ENCODE measurements around the gene FGFRL1. TPM values are rescaled to one million over a fixed set of nuclear protein-coding genes. Genes with fewer than 3 reads are reported as not detected.

FGFRL1 gene
- total and polyA plus RNA-seq, 2 of the 13 experiments (the other 11 are each of a cell fraction or from before 2014, with no cell fraction given): 19.1 to 30.6 TPM

GRCh38 chr4:978957-979701 lies 32.3 kb upstream of the FGFRL1 start (continued):
- TF ChIP-seq, protein P1, sequence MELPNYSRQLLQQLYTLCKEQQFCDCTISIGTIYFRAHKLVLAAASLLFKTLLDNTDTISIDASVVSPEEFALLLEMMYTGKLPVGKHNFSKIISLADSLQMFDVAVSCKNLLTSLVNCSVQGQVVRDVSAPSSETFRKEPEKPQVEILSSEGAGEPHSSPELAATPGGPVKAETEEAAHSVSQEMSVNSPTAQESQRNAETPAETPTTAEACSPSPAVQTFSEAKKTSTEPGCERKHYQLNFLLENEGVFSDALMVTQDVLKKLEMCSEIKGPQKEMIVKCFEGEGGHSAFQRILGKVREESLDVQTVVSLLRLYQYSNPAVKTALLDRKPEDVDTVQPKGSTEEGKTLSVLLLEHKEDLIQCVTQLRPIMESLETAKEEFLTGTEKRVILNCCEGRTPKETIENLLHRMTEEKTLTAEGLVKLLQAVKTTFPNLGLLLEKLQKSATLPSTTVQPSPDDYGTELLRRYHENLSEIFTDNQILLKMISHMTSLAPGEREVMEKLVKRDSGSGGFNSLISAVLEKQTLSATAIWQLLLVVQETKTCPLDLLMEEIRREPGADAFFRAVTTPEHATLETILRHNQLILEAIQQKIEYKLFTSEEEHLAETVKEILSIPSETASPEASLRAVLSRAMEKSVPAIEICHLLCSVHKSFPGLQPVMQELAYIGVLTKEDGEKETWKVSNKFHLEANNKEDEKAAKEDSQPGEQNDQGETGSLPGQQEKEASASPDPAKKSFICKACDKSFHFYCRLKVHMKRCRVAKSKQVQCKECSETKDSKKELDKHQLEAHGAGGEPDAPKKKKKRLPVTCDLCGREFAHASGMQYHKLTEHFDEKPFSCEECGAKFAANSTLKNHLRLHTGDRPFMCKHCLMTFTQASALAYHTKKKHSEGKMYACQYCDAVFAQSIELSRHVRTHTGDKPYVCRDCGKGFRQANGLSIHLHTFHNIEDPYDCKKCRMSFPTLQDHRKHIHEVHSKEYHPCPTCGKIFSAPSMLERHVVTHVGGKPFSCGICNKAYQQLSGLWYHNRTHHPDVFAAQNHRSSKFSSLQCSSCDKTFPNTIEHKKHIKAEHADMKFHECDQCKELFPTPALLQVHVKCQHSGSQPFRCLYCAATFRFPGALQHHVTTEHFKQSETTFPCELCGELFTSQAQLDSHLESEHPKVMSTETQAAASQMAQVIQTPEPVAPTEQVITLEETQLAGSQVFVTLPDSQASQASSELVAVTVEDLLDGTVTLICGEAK (IDR thresholded peaks at IDR 0.05): no peak
- TF ChIP-seq, protein P1 (CRISPR knock-in tag; IDR thresholded peaks at IDR 0.05): no peak
- no peak for TF ChIP-seq ZNF275 (CRISPR knock-in tag; IDR thresholded peaks at IDR 0.05; ENCODE audit: borderline replicate concordance)
- no peak for TF ChIP-seq NCOA5 (CRISPR knock-in tag; IDR thresholded peaks at IDR 0.05)
- no peak for TF ChIP-seq ZNF446 (CRISPR knock-in tag; IDR thresholded peaks at IDR 0.05)
- TF ChIP-seq TCF7L2 (IDR thresholded peaks at IDR 0.05; ENCODE audit: low read depth, low read length): no peak
- no peak for TF ChIP-seq BCL3 (CRISPR knock-in tag; IDR thresholded peaks at IDR 0.05)
- no peak for TF ChIP-seq AKAP8 (CRISPR knock-in tag; IDR thresholded peaks at IDR 0.05)
- TF ChIP-seq FOXO1 (CRISPR knock-in tag; IDR thresholded peaks at IDR 0.05): no peak
- TF ChIP-seq ZNF280D (CRISPR knock-in tag; IDR thresholded peaks at IDR 0.05): no peak
- TF ChIP-seq YEATS2 (CRISPR knock-in tag; IDR thresholded peaks at IDR 0.05; ENCODE audit: borderline replicate concordance): no peak

Data from HepG2 (cell line).